ENCODE measurements around the gene PLG. TPM values are rescaled to one million over a fixed set of nuclear protein-coding genes. Genes with fewer than 3 reads are reported as not detected.
"Not testable (repeated sequence)": the region's sequence is repeated elsewhere in the genome, so short reads cannot be mapped to it uniquely, and the experiment has no call there.

Gene PLG
- total RNA-seq, 4 donors from 2014 or later, result not detected

- no peaks in the 10 kb centered on the region for H3K36me3 ChIP-seq
- no peak for TF ChIP-seq CTCF (IDR thresholded peaks at IDR 0.05)
- TF ChIP-seq POLR2A (IDR thresholded peaks at IDR 0.05), result no peak
- no peaks in the 10 kb centered on the region for H3K9me3 ChIP-seq
- DNase-seq, result no peak
- H3K4me1 ChIP-seq, result no peaks in the 10 kb centered on the region
- H3K4me3 ChIP-seq, result no peak overlapping the region
- no peaks in the 10 kb centered on the region for H3K27me3 ChIP-seq
- H3K27ac ChIP-seq, result no peak overlapping the region
- intact Hi-C loops (cut with DNase I; ENCODE audit: low total_unique reads), result no loop called here
These were observed 34.2 kb upstream of the PLG start for GRCh38 chr6:160667639-160668481.

GRCh38 chr6:160668589-160668988 lies 33.5 kb upstream of the PLG start:
- Histone ChIP-seq H3K36me3 (no peaks in the 10 kb centered on the region), H3K4me1 (no peaks in the 10 kb centered on the region), H3K27me3 (no peaks in the 10 kb centered on the region), H3K9me3 (no peaks in the 10 kb centered on the region), H3K27ac (no peak overlapping the region), H3K4me3 (no peak overlapping the region)
- no peak for TF ChIP-seq POLR2A (IDR thresholded peaks at IDR 0.05)
- TF ChIP-seq CTCF (IDR thresholded peaks at IDR 0.05), result no peak
- DNase-seq, result no peak
- intact Hi-C loops (cut with DNase I; ENCODE audit: low total_unique reads), result no loop called here

GRCh38 chr6:160676418-160676817 lies 25.6 kb upstream of the PLG start:
- H3K4me1 ChIP-seq; H3K9me3 ChIP-seq; H3K27me3 ChIP-seq; DNase-seq; H3K36me3 ChIP-seq; H3K4me3 ChIP-seq; intact Hi-C loops (cut with DNase I; ENCODE audit: low total_unique reads); H3K27ac ChIP-seq: not testable (repeated sequence)

- intact Hi-C loops (cut with DNase I; ENCODE audit: low total_unique reads), result no loop called here
- TF ChIP-seq POLR2A (IDR thresholded peaks at IDR 0.05) (no peak), CTCF (IDR thresholded peaks at IDR 0.05) (no peak)
- H3K9me3 ChIP-seq, result no peaks in the 10 kb centered on the region
- no peak for DNase-seq
- H3K27me3 ChIP-seq, result no peaks in the 10 kb centered on the region
- no peak overlapping the region for H3K4me3 ChIP-seq
- H3K27ac ChIP-seq, result no peak overlapping the region
- H3K36me3 ChIP-seq, result no peaks in the 10 kb centered on the region
- H3K4me1 ChIP-seq, result no peaks in the 10 kb centered on the region
These were observed 23.8 kb upstream of the PLG start for GRCh38 chr6:160678230-160678629.

GRCh38 chr6:160678744-160679401 lies 23.2 kb upstream of the PLG start:
- H3K9me3 ChIP-seq, result no peaks in the 10 kb centered on the region
- H3K4me3 ChIP-seq, result no peak overlapping the region
- no peaks in the 10 kb centered on the region for H3K27me3 ChIP-seq
- no peak for TF ChIP-seq POLR2A (IDR thresholded peaks at IDR 0.05)
- no peak for TF ChIP-seq CTCF (IDR thresholded peaks at IDR 0.05)
- H3K36me3 ChIP-seq, result no peaks in the 10 kb centered on the region
- DNase-seq, result no peak
- intact Hi-C loops (cut with DNase I; ENCODE audit: low total_unique reads), result no loop called here
- H3K4me1 ChIP-seq, result no peaks in the 10 kb centered on the region
- no peak overlapping the region for H3K27ac ChIP-seq

Data from uterus (tissue), 4 donors.